Fibroblast of pulmonary artery (primary cell): Measurements from ENCODE around the gene ZFYVE27.

Experiments
- DNase-seq: peaks from one replicate; pipeline ENCODE4 v3.0.0-alpha.2; 2010; ENCODE audit warnings: low read depth
- H3K4me3 ChIP-seq: replicated peaks from 2 replicates; pipeline ENCODE4 v1.5.1; 2011; ENCODE audit warnings: low read depth, mild to moderate bottlenecking, control low read depth, low read length, moderate library complexity
- CTCF ChIP-seq: IDR thresholded peaks from 2 replicates; pipeline ENCODE4 v1.5.1; 2011; ENCODE audit warnings: mild to moderate bottlenecking, control low read depth, low read length, inconsistent platforms; ENCODE audit errors: missing control alignments

The ZFYVE27 gene

GRCh38 chr10:97779492-97779891, 42.6 kb downstream of the ZFYVE27 start:
- no peak for TF ChIP-seq CTCF
- DNase-seq: no peak
- no peak overlapping the region for H3K4me3 ChIP-seq

GRCh38 chr10:97779975-97780374, 43.0 kb downstream of the ZFYVE27 start:
- H3K4me3 ChIP-seq: no peak overlapping the region
- DNase-seq: no peak
- no peak for TF ChIP-seq CTCF

GRCh38 chr10:97780841-97781617, 44.1 kb downstream of the ZFYVE27 start:
- no peak for TF ChIP-seq CTCF
- H3K4me3 ChIP-seq: no peak overlapping the region
- no peak for DNase-seq

GRCh38 chr10:97781618-97782331, 44.8 kb downstream of the ZFYVE27 start:
- TF ChIP-seq CTCF: no peak
- no peak overlapping the region for H3K4me3 ChIP-seq
- no peak for DNase-seq

GRCh38 chr10:97782455-97783228, 45.7 kb downstream of the ZFYVE27 start:
- no peak for DNase-seq
- no peak overlapping the region for H3K4me3 ChIP-seq
- TF ChIP-seq CTCF: no peak

- TF ChIP-seq CTCF: no peak
- DNase-seq: no peak
- H3K4me3 ChIP-seq: no peak overlapping the region
Observed at GRCh38 chr10:97784200-97784810, 47.4 kb downstream of the ZFYVE27 start.
